ENCODE measurements around the gene UBR4. TPM values are rescaled to one million over a fixed set of nuclear protein-coding genes. Genes with fewer than 3 reads are reported as not detected.

The UBR4 gene
- total RNA-seq, 3 donors from 2014 or later: 114 to 145 (median 140) TPM

DNA sequence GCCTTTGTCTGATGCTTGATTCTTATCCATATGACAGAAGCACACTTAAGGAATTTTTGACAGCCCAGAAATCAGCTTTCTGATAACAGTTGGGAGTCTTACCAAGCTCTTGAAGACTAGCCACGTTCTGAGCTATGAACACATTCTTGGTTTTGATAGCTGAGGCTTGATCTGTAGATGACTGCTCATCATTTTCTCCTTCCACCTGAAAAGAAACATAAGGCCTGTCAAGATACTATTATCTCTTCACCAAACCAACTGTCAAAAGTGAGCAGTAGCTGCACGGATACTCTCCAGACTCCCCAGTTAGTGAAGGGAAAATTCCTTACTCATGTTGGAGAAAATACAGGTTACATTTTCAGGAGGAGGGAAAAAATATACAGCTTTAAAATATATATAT is 12.2 kb downstream of the UBR4 start:
- Histone ChIP-seq H3K36me3 (peaks cover 20% of the 10 kb centered on the region), H3K4me1 (no peaks in the 10 kb centered on the region), H3K27ac (no peak overlapping the region), H3K4me3 (no peak overlapping the region), H3K27me3 (no peaks in the 10 kb centered on the region), H3K9me3 (no peaks in the 10 kb centered on the region)
- DNase-seq (ENCODE audit: low spot score in 2 of 2): no peak
- no peak for TF ChIP-seq POLR2A (IDR thresholded peaks at IDR 0.05)
- TF ChIP-seq POLR2AphosphoS5 (IDR thresholded peaks at IDR 0.05): no peak
- TF ChIP-seq, protein P1, sequence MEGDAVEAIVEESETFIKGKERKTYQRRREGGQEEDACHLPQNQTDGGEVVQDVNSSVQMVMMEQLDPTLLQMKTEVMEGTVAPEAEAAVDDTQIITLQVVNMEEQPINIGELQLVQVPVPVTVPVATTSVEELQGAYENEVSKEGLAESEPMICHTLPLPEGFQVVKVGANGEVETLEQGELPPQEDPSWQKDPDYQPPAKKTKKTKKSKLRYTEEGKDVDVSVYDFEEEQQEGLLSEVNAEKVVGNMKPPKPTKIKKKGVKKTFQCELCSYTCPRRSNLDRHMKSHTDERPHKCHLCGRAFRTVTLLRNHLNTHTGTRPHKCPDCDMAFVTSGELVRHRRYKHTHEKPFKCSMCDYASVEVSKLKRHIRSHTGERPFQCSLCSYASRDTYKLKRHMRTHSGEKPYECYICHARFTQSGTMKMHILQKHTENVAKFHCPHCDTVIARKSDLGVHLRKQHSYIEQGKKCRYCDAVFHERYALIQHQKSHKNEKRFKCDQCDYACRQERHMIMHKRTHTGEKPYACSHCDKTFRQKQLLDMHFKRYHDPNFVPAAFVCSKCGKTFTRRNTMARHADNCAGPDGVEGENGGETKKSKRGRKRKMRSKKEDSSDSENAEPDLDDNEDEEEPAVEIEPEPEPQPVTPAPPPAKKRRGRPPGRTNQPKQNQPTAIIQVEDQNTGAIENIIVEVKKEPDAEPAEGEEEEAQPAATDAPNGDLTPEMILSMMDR (IDR thresholded peaks at IDR 0.05): no peak
- intact Hi-C loops (cut with DNase I; ENCODE audit: low total_unique reads): no loop called here

DNA sequence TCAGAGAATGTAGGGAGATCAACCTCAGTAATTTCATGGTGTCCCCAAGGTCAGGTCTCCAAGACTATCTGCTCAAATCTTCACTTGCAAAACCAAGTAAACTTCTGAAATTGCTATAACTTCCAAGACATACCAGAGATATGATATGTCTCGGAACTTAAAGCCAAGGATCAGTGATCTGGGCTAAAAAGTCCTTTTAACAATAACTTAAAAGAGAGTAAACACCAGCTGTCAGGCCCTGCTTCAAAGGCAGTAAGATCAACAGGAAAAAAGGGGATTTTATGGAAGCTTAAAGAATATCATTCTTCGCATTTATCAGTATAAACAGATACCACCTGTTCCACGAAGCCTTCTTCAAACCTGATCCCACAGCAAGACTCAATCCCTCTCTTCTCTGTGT is 13.7 kb downstream of the UBR4 start:
- no peak overlapping the region for H3K4me3 ChIP-seq
- H3K27ac ChIP-seq: no peak overlapping the region
- intact Hi-C loops (cut with DNase I; ENCODE audit: low total_unique reads): no loop called here
- no peak for DNase-seq (ENCODE audit: low spot score in 2 of 2)
- no peaks in the 10 kb centered on the region for H3K9me3 ChIP-seq
- no peaks in the 10 kb centered on the region for H3K27me3 ChIP-seq
- TF ChIP-seq, protein P1 (IDR thresholded peaks at IDR 0.05): no peak
- TF ChIP-seq POLR2AphosphoS5 (IDR thresholded peaks at IDR 0.05): no peak
- no peak for TF ChIP-seq POLR2A (IDR thresholded peaks at IDR 0.05)
- peaks cover 20% of the 10 kb centered on the region for H3K36me3 ChIP-seq
- no peaks in the 10 kb centered on the region for H3K4me1 ChIP-seq

DNA sequence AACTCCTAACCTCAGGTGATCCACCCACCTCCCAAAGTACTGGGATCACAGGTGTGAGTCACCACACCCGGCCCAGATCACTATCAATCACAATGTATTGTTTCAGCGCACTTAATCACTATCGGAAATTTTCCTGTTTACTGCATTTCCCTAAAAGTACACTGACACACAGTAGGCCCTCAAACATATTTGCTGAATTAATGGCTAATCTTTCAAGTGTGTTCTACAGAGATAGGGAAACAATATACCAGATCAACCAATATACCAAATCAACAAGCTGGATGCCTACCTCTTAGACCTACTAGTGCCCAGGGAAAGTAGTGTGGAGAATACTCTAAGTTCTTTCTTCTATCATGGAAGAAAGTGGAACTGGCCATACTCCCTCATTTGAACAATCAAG is 17.1 kb downstream of the UBR4 start:
- peaks cover 15% of the 10 kb centered on the region for H3K36me3 ChIP-seq

DNA sequence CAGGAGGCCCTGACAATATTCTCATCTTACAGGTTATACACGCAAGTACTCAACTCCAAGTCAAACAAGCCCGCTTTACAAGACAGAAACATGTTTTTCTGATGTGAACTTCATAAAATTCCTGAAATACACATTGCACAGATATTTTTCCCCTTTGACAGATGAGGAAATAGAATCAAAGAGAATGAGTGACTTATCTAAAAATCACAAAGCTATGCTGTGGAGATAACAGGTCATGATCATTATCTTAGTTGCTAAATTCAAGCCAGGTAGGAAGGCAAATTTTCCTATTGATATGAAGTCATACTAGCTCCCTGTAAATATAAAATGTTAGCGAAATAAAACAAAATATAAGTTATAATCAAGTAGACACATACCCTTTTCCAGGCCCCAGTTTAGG is 18.3 kb downstream of the UBR4 start:
- H3K27me3 ChIP-seq: no peaks in the 10 kb centered on the region
- H3K9me3 ChIP-seq: no peaks in the 10 kb centered on the region
- H3K4me1 ChIP-seq: no peaks in the 10 kb centered on the region
- no peak for DNase-seq (ENCODE audit: low spot score in 2 of 2)
- no peak for TF ChIP-seq POLR2A (IDR thresholded peaks at IDR 0.05)
- TF ChIP-seq, protein P1 (IDR thresholded peaks at IDR 0.05): no peak
- TF ChIP-seq POLR2AphosphoS5 (IDR thresholded peaks at IDR 0.05): no peak
- H3K27ac ChIP-seq: no peak overlapping the region
- peaks cover 14% of the 10 kb centered on the region for H3K36me3 ChIP-seq
- H3K4me3 ChIP-seq: no peak overlapping the region
- intact Hi-C loops (cut with DNase I; ENCODE audit: low total_unique reads): no loop called here

More for the DNA sequence above, 17.1 kb downstream of the UBR4 start:
- H3K9me3 ChIP-seq: no peaks in the 10 kb centered on the region
- H3K27ac ChIP-seq: no peak overlapping the region
- TF ChIP-seq POLR2A (IDR thresholded peaks at IDR 0.05) (no peak), POLR2AphosphoS5 (IDR thresholded peaks at IDR 0.05) (no peak)
- TF ChIP-seq, protein P1 (IDR thresholded peaks at IDR 0.05): no peak
- no peak overlapping the region for H3K4me3 ChIP-seq
- intact Hi-C loops (cut with DNase I; ENCODE audit: low total_unique reads): no loop called here
- no peaks in the 10 kb centered on the region for H3K27me3 ChIP-seq
- no peak for DNase-seq (ENCODE audit: low spot score in 2 of 2)
- no peaks in the 10 kb centered on the region for H3K4me1 ChIP-seq

DNA sequence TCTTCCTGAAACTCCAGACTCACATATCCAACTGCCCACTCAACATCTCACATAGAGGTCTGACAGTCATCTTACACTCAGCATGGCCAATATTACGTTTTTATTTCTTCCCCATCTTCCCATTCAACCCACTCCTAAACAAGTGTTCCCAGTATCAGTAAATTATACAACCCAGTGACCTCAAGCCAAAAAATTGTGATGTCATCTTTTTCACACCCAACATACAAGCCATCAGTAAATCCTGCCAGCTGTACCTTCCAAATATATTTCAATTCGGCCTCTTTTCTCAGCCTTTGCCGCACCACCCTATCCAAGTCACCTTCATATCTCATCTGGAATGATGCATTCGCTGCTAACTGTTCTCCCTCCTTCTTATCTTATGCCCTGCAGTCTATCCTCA is 19.6 kb downstream of the UBR4 start:
- H3K9me3 ChIP-seq: no peaks in the 10 kb centered on the region
- TF ChIP-seq POLR2A (IDR thresholded peaks at IDR 0.05) (no peak), POLR2AphosphoS5 (IDR thresholded peaks at IDR 0.05) (no peak)
- TF ChIP-seq, protein P1 (IDR thresholded peaks at IDR 0.05): no peak
- DNase-seq (ENCODE audit: low spot score in 2 of 2): no peak
- intact Hi-C loops (cut with DNase I; ENCODE audit: low total_unique reads): no loop called here
- H3K27me3 ChIP-seq: no peaks in the 10 kb centered on the region
- H3K27ac ChIP-seq: no peak overlapping the region
- no peaks in the 10 kb centered on the region for H3K4me1 ChIP-seq
- H3K36me3 ChIP-seq: peaks cover 11% of the 10 kb centered on the region
- no peak overlapping the region for H3K4me3 ChIP-seq
